Measurements from ENCODE around the gene ZNF117.

DNA sequence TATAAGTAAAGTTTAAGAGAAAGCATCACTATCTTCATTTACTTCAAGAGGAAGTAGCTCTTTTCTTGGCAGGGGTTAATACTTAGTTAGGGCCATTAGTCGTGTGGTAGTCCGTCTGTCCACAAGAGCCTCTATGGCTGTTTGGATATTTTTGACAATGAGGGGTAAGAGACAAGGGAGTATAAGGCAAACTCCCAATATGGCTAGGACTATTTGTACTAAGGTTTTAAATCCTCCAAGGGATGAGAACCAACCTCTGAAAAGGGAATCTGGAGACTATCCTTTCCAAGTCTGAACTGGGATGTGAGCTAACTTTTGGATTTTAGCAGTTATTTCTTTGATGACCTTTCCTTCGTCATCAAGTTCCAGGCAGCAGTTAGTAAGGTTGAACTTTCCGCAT, at the start of gene ZNF117:
- no peak for TF ChIP-seq POLR2AphosphoS5 (IDR thresholded peaks at IDR 0.05)
- no peak for TF ChIP-seq POLR2A (IDR thresholded peaks at IDR 0.05)

Measured in prostate gland (tissue), 1 donor.